NK-92 treated with Interleukin-12 subunit alpha and Interleukin-12 subunit beta, amount 100 ng/mL, for 24 hours (cell line): ENCODE results near the gene COMMD1.
"Not testable (repeated sequence)": the region's sequence is repeated elsewhere in the genome, so short reads cannot be mapped to it uniquely, and the experiment has no call there.

Experiments used
- DNase-seq: peaks from one replicate; lab custom pipeline; 2025; lab: John Stamatoyannopoulos, UW

COMMD1 gene

DNA sequence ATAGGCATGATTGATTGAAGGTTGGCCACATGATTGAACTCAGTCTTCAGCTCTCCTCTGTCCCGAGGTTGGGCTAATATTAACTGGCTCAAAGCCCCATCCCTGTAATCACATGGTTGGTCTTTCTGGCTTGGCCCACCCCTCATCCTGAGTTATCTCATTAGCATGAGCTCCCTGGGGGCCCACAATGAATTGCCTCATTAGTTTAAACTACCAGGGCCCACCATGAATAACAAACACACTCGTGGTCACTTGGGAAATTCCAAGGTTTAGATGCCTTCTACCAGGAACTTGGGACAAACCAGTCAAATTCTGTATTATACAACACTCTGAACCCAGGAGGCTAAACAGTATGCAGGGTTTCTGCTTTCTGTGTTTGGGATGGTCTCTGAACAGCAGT is 168.8 kb downstream of the COMMD1 start:
- DNase-seq, result no peak

GRCh38 chr2:62076980-62077638 is 171.6 kb downstream of the COMMD1 start:
- no peak for DNase-seq

GRCh38 chr2:62084801-62085200 is 179.3 kb downstream of the COMMD1 start:
- no peak for DNase-seq

DNA sequence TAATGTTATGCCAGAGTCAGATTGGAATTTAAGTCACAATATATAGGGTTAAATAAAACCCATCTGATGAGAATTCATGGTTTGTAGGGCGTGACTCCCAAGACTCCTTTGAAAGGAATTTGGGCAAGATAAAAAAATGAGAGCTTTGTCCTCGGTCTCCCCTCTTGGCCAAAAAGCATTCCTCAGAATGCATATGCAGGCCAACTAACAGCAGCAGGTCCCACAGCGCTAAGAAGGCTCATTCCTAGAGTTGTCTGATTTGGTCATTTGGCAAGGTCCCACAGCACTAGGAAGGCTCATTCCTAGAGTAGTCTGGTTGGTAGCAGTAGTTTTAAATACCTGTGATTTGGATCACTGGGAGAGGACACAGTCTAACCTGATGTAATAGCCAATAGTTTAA is 184.2 kb downstream of the COMMD1 start:
- DNase-seq, result no peak

DNA sequence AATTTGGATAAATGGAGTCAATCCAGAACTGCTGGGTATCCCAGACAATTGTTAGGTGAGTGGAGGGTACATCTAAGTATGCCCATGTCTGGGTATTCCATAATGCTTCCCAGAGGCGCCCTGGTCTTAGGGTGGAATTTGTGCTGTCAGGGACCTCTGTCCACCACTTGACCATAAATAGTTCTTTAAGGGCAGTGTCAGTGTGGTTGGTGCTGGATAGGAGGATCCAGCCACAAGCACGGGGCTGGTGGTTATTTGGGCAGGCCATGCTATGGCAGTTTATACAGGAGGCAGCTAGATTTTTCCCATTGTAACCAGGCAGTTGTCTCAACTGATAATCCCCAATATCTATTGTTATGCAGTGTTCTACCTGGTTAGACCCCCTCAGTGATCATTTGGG is 186.0 kb downstream of the COMMD1 start:
- no peak for DNase-seq

DNA sequence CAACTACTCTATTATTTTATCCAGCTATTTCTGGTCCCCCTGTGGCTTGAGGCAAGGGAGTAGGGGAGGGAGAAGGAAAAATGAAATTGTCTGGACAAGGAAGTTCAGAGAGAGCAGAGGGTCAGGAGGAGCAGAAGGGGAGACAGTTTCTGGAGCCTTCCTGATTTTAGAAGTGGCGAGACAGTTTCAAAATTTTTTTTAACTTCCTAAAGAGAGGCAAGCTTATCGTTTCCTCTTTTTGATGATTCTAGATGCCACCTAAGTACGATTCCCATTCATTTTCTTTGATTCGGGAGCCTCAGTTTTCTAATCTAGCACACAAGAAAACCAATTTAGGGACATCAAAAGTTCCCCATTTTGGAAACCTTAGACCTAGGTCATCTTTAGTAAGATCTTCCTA is 193.6 kb downstream of the COMMD1 start:
- DNase-seq, result no peak

DNA sequence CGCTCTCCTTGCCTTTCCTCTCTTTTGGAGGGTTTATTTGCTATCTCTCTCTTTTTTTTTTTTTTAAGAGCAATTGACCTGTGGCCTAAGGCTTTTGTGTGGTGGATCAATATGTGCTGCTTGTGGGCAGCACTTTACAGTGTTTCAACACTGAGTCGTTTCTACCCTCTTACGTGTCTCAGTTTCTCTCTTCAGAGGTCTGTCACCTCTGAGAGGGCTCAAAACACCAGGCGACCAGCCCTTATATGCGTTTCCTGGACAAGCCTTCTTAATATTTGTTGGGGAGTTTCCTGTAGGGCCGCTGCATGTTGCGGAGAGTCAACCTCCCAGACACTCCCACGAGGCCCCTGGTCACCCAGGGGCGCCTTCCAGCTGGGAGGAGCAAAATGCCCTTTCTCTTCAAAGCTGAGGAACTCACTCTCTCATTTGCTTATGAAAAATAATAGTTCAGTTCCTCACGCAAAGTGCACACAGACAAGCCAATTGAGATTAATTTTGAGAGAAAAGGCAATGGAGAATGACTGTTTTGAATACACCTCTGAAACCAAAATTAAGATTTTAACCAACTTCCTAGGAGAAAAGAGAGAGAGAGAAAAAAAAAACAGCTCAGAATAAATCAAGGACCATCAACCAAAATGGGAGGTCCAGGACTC is 194.2 kb downstream of the COMMD1 start:
- DNase-seq, result no peak

DNA sequence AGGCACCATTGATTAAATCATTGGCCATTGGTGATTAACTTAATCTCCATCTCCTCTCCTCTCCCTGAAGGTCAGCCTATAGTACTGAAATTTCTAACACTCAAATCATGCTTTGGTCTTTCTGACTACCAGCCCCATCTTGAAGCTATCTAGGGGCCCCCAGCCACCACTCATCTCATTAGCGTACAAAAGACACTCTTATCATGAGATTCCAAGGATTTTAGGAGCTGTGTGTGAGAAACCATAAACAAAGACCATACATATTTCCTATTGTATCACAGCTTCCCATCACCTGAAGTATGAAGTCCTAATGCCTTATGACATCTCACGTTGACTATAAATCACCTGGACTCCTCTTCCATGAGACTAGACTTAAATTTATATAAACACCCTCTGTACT is 196.4 kb downstream of the COMMD1 start:
- DNase-seq, result no peak

GRCh38 chr2:62102402-62102920 is 197.0 kb downstream of the COMMD1 start:
- no peak for DNase-seq

DNA sequence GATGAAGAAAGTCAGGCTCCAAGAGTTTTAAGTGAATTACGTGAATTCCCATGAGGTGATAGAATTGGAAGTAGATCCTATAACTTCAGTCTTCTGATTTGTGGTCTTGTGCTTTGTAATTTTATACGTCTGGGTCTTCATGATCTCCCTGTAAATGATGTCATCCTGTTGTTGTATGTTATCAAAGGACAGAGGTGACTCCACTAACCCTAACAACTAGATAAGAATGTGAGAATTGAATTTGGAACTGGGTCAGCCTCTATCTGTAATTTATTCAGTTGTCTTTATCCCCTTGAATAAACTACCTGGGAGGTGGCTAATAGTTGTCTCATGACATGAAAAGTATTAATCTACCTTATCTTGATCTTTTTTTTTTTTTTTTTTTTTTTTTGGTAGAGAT is 204.1 kb downstream of the COMMD1 start:
- DNase-seq, result no peak

DNA sequence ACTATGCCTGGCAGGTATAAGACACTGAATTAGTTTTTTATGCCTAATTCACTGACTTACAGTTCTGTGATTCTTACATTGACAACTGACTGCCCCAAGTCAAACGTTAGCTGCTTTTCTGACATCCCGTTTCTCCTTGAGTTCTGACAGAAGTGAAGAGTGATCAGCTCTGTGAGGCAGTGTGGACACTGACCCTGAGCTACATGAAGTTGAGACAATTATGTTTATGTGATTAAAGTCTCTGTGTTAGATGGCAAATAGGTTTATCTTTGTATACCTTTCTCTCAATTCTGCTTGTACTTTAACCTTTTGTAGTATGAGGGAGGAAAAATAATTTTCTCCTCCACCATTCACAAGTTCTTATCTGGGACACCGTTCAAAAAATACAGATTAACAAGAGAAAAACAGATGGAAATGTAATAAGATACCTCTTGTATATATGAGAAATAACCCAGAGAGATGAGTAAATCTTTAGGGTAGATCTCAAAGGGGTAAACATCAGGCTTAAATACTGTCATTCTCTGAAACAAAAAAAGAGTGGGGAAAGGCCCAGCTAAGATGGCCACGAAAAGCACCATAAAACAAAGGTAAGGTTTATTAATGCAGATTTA is 205.0 kb downstream of the COMMD1 start:
- no peak for DNase-seq

- DNase-seq, result no peak
Observed at GRCh38 chr2:62112179-62112578, 206.7 kb downstream of the COMMD1 start.

GRCh38 chr2:62114564-62114963 is 209.1 kb downstream of the COMMD1 start:
- DNase-seq, result no peak

DNA sequence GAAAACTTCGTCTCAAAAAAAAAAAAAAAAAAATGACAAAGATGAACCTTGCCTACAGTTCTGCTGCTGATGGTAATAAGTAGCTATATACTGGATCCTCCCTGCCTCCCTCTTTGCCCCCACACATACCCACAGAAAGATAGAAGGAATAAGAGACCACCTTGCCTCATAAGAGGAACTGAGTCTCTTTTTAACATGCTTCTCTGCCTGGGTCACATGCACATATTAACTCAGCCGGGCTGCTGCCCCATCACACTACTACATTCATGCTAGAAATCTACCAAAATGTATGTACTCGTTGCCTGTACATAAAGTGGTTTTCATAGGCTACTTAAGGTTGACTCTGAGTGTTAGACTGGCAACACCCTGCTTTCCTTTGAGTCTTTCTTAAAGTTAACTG is 211.5 kb downstream of the COMMD1 start:
- no peak for DNase-seq

DNA sequence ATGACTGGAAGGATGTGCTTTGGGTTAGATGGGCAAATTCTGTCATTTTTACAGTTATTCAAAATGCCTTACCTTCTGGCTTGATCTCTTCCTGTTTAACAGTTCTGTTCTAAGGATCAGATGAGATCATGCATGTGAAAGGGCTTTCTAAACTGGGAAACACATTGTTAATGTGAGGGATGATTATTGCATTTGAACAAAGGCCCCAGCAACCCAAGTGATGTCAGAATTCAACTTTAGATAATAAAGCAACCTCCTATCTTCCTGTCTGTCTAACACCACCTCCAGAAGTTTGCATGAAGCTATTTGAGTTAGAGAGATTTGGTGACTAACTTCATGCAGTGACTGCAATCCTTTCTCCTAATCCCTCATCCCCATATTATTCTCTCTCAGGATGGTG is 212.7 kb downstream of the COMMD1 start:
- no peak for DNase-seq

- no peak for DNase-seq
Observed at GRCh38 chr2:62119311-62119974, 214.0 kb downstream of the COMMD1 start.

DNA sequence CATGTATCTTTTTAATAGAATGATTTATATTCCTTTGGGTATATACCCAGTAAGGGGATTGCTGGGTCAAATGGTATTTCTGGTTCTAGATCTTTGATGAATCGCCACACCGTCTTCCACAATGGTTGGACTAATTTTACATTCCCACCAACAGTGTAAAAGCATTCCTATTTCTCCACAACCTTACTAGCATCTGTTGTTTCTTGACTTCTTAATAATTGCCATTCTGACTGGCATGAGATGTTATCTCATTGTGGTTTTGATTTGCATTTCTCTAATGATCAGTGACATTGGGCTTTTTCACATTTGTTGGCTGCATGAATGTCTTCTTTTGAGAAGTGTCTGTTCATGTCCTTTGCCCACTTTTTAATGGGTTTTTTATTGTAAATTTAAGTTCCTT is 220.8 kb downstream of the COMMD1 start:
- DNase-seq, result not testable (repeated sequence)

DNA sequence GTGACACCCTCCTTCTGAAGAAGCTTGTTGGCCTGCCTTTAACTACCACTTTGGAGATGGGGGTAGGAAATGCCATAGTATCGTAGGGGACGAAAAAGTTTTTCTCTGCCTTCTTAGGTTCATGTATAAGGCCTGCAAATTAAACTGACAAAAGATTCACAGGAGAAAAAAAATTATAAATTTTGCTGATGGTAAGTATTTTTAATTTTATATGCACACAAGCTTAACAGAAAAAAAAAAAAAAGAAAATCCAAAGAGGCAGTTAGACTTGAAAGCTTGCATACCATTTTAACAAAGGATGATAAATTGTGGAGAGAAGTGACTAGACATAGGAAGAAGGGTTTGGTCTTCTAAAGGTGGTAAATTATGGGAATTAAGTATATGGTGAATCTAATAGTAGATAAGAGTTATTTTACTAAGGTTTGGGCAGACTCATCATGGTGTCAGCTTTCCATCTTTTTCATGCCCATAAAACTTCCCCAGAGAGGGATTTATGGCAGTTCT is 227.9 kb downstream of the COMMD1 start:
- no peak for DNase-seq

- DNase-seq, result no peak
Observed at GRCh38 chr2:62136956-62137830, 231.7 kb downstream of the COMMD1 start.

GRCh38 chr2:62140426-62141141 is 235.1 kb downstream of the COMMD1 start:
- no peak for DNase-seq

GRCh38 chr2:62141142-62141740 is 235.8 kb downstream of the COMMD1 start:
- DNase-seq, result no peak
